ENCODE results near the gene GPX6. TPM values are rescaled to one million over a fixed set of nuclear protein-coding genes. Genes with fewer than 3 reads are reported as not detected.

Gene GPX6
- total RNA-seq: not detected in 2 replicates

GRCh38 chr6:28515676-28516075 is at the start of gene GPX6:
Gene GPX6 (minus strand): TSS chr6:28515793. CDS start chr6:28515743, 50 bp downstream.
- TF ChIP-seq CTCF (IDR thresholded peaks at IDR 0.05; ENCODE audit: insufficient read depth, low read depth, low read length): no peak
- no peak for DNase-seq (ENCODE audit: low read depth)

GRCh38 chr6:28563430-28564095 is 48.0 kb upstream of the GPX6 start:
- TF ChIP-seq CTCF (IDR thresholded peaks at IDR 0.05; ENCODE audit: insufficient read depth, low read depth, low read length): no peak
- DNase-seq (ENCODE audit: low read depth): no peak
- no peak overlapping the region for H3K4me3 ChIP-seq (ENCODE audit: low read depth, low read length)

More at GRCh38 chr6:28515676-28516075, at the start of gene GPX6:
- H3K4me3 ChIP-seq (ENCODE audit: low read depth, low read length): no peak within 1 kb of the TSS

GRCh38 chr6:28558629-28559028 is 43.0 kb upstream of the GPX6 start:
- TF ChIP-seq CTCF (IDR thresholded peaks at IDR 0.05; ENCODE audit: insufficient read depth, low read depth, low read length): no peak
- DNase-seq (ENCODE audit: low read depth): no peak
- H3K4me3 ChIP-seq (ENCODE audit: low read depth, low read length): no peak overlapping the region

- no peak for TF ChIP-seq CTCF (IDR thresholded peaks at IDR 0.05; ENCODE audit: insufficient read depth, low read depth, low read length)
- no peak for DNase-seq (ENCODE audit: low read depth)
- no peak overlapping the region for H3K4me3 ChIP-seq (ENCODE audit: low read depth, low read length)
These were observed 39.5 kb upstream of the GPX6 start for GRCh38 chr6:28555136-28555535.

GRCh38 chr6:28553986-28554881 is 38.6 kb upstream of the GPX6 start:
- no peak for TF ChIP-seq CTCF (IDR thresholded peaks at IDR 0.05; ENCODE audit: insufficient read depth, low read depth, low read length)
- no peak for DNase-seq (ENCODE audit: low read depth)
- no peak overlapping the region for H3K4me3 ChIP-seq (ENCODE audit: low read depth, low read length)

- TF ChIP-seq CTCF (IDR thresholded peaks at IDR 0.05; ENCODE audit: insufficient read depth, low read depth, low read length): no peak
- no peak overlapping the region for H3K4me3 ChIP-seq (ENCODE audit: low read depth, low read length)
- no peak for DNase-seq (ENCODE audit: low read depth)
These were observed 37.9 kb upstream of the GPX6 start for GRCh38 chr6:28553384-28553985.

Measured in fibroblast of villous mesenchyme (primary cell).